ENCODE measurements around the gene RBMS3. TPM values are rescaled to one million over a fixed set of nuclear protein-coding genes. Genes with fewer than 3 reads are reported as not detected.

The RBMS3 gene
- total and polyA plus RNA-seq, 9 donors, result 11.6 to 79.2 (median 63.1) TPM

GRCh38 chr3:29932696-29933325 lies 651.9 kb downstream of the RBMS3 start:
- 66 to 83% (median 79%) methylated on average over 2 of the region's 2 CpGs for WGBS, 3 donors
- H3K27ac ChIP-seq, result no peak overlapping the region
- H3K4me1 ChIP-seq (ENCODE audit: insufficient read depth), result no peaks in the 10 kb centered on the region
- intact Hi-C loops (cut with DNase I), result no loop called here
- no peak overlapping the region for H3K4me3 ChIP-seq
- no peak for TF ChIP-seq POLR2A (IDR thresholded peaks at IDR 0.05)
- TF ChIP-seq CTCF (IDR thresholded peaks at IDR 0.05), result no peak
- no peak for TF ChIP-seq EP300 (IDR thresholded peaks at IDR 0.05)
- no peaks in the 10 kb centered on the region for H3K27me3 ChIP-seq
- DNase-seq, result no peak
- H3K36me3 ChIP-seq, result no peaks in the 10 kb centered on the region
- H3K9me3 ChIP-seq, result no peaks in the 10 kb centered on the region

GRCh38 chr3:29933802-29934490 lies 653.1 kb downstream of the RBMS3 start:
- 63 to 66% (median 65%) methylated on average over 3 of the region's 3 CpGs for WGBS, 3 donors
- Histone ChIP-seq H3K4me1 (ENCODE audit: insufficient read depth) (no peaks in the 10 kb centered on the region), H3K36me3 (no peaks in the 10 kb centered on the region), H3K27ac (no peak overlapping the region), H3K4me3 (no peak overlapping the region), H3K27me3 (no peaks in the 10 kb centered on the region), H3K9me3 (no peaks in the 10 kb centered on the region)
- intact Hi-C loops (cut with DNase I), result no loop called here
- no peak for DNase-seq
- TF ChIP-seq EP300 (IDR thresholded peaks at IDR 0.05) (no peak), CTCF (IDR thresholded peaks at IDR 0.05) (no peak), POLR2A (IDR thresholded peaks at IDR 0.05) (no peak)

- no peak for TF ChIP-seq POLR2A (IDR thresholded peaks at IDR 0.05)
- TF ChIP-seq EP300 (IDR thresholded peaks at IDR 0.05), result no peak
- no peak for TF ChIP-seq CTCF (IDR thresholded peaks at IDR 0.05)
- no peak overlapping the region for H3K4me3 ChIP-seq
- H3K36me3 ChIP-seq, result no peaks in the 10 kb centered on the region
- intact Hi-C loops (cut with DNase I), result no loop called here
- H3K27ac ChIP-seq, result no peak overlapping the region
- H3K9me3 ChIP-seq, result no peaks in the 10 kb centered on the region
- H3K4me1 ChIP-seq (ENCODE audit: insufficient read depth), result no peaks in the 10 kb centered on the region
- WGBS, 3 donors, result 92 to 95% (median 93%) methylated on average over 4 of the region's 4 CpGs
- no peaks in the 10 kb centered on the region for H3K27me3 ChIP-seq
- no peak for DNase-seq
These were observed 653.9 kb downstream of the RBMS3 start for GRCh38 chr3:29934751-29935150.

- peaks cover 2% of the 10 kb centered on the region for H3K4me1 ChIP-seq (ENCODE audit: insufficient read depth)
- 97% methylated on average over 3 of the region's 3 CpGs for WGBS, 3 donors
- no peaks in the 10 kb centered on the region for H3K36me3 ChIP-seq
- H3K27ac ChIP-seq, result no peak overlapping the region
- H3K27me3 ChIP-seq, result no peaks in the 10 kb centered on the region
- no peaks in the 10 kb centered on the region for H3K9me3 ChIP-seq
- no peak for DNase-seq
- no peak for TF ChIP-seq EP300 (IDR thresholded peaks at IDR 0.05)
- TF ChIP-seq POLR2A (IDR thresholded peaks at IDR 0.05), result no peak
- no peak for TF ChIP-seq CTCF (IDR thresholded peaks at IDR 0.05)
- intact Hi-C loops (cut with DNase I), result no loop called here
- no peak overlapping the region for H3K4me3 ChIP-seq
These were observed 655.2 kb downstream of the RBMS3 start for GRCh38 chr3:29936054-29936453.
